ENCODE data around the gene TRIM24.
"Not testable (repeated sequence)": the region's sequence is repeated elsewhere in the genome, so short reads cannot be mapped to it uniquely, and the experiment has no call there.

TRIM24 gene

DNA sequence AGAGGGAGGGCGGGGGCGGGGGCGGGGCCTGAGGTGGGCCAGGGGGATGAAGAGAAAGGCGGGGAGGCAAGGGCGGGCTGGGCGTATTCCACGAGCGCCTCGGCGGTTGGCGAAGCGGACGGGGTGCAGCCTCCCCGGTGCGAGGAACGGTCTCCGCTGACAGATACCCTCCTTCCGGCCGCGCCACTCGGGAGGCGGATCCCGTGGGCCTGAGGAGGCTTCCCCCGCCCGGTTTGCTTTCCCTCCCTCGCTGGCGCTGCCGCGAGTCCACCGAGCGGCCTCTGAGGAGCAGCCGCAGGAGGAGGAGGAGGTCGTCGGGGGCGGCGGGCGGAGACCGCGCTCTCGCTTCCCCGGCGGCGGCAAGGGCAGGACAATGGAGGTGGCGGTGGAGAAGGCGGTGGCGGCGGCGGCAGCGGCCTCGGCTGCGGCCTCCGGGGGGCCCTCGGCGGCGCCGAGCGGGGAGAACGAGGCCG is at the start of gene TRIM24:
TRIM24 (plus strand) TSS at position 84 of the 473 bp plus-strand sequence; CDS start at position 374, 290 bp downstream.
- TF ChIP-seq, protein P1, sequence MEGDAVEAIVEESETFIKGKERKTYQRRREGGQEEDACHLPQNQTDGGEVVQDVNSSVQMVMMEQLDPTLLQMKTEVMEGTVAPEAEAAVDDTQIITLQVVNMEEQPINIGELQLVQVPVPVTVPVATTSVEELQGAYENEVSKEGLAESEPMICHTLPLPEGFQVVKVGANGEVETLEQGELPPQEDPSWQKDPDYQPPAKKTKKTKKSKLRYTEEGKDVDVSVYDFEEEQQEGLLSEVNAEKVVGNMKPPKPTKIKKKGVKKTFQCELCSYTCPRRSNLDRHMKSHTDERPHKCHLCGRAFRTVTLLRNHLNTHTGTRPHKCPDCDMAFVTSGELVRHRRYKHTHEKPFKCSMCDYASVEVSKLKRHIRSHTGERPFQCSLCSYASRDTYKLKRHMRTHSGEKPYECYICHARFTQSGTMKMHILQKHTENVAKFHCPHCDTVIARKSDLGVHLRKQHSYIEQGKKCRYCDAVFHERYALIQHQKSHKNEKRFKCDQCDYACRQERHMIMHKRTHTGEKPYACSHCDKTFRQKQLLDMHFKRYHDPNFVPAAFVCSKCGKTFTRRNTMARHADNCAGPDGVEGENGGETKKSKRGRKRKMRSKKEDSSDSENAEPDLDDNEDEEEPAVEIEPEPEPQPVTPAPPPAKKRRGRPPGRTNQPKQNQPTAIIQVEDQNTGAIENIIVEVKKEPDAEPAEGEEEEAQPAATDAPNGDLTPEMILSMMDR (IDR thresholded peaks at IDR 0.05; ENCODE audit: unreplicated experiment in 3 of 3), result no peak
- no peaks in the 10 kb centered on the region for H3K27me3 Mint-ChIP-seq (ENCODE audit: low read depth)
- peak within 1 kb of the TSS; percentile 94 to 98 (median 94) for H3K27ac Mint-ChIP-seq
- peak within 1 kb of the TSS; percentile 93 to 97 (median 95) for H3K4me3 Mint-ChIP-seq
- peaks cover 29% of the 10 kb centered on the region for H3K36me3 Mint-ChIP-seq (ENCODE audit: low read depth)
- H3K9me3 Mint-ChIP-seq, result peaks cover 8% of the 10 kb centered on the region
- peaks cover 28% of the 10 kb centered on the region for H3K4me1 Mint-ChIP-seq

DNA sequence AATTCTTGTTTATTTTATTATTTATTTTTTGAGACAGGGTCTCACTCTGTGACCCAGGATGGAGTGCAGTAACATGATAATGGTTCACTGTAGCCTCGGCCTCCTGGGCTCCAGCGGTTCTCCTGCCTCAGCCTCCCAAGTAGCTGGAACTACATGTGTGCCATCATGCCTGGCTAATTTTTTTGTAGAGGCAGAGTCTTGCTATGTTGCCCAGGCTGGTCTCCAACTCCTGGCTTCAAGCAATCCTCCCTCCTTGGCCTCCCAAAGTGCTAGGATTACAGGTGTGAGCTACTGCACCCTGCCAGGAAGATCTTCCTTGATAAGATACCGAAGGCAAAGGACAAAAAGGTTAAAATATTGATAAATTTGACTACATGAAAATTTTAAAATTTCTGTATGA is 48.0 kb upstream of the TRIM24 start:
- H3K27ac Mint-ChIP-seq, result not testable (repeated sequence)

DNA sequence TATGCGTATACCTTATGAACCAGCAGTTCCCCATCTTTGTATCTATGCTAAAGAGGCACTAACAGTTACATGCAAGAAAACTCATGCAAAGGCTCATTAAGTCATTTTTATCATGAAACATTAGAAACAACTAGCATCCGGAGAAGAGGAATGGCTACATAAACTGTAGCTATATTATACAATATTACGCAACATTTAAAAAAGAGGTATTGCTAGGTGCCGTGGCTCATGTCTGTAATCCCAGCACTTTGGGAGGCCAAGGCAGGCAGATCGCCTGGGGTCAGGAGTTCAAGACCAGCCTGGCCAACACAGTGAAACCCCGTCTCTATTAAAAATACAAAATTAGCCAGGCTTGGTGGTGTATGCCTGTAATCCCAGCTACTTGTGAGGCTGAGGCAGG is 47.1 kb upstream of the TRIM24 start:
- not testable (repeated sequence) for H3K27me3 Mint-ChIP-seq (ENCODE audit: low read depth); H3K4me1 Mint-ChIP-seq; H3K27ac Mint-ChIP-seq; H3K36me3 Mint-ChIP-seq (ENCODE audit: low read depth); H3K4me3 Mint-ChIP-seq; H3K9me3 Mint-ChIP-seq

More for the DNA sequence above, 48.0 kb upstream of the TRIM24 start:
- not testable (repeated sequence) for H3K36me3 Mint-ChIP-seq (ENCODE audit: low read depth); H3K9me3 Mint-ChIP-seq; H3K4me1 Mint-ChIP-seq; H3K27me3 Mint-ChIP-seq (ENCODE audit: low read depth); H3K4me3 Mint-ChIP-seq

DNA sequence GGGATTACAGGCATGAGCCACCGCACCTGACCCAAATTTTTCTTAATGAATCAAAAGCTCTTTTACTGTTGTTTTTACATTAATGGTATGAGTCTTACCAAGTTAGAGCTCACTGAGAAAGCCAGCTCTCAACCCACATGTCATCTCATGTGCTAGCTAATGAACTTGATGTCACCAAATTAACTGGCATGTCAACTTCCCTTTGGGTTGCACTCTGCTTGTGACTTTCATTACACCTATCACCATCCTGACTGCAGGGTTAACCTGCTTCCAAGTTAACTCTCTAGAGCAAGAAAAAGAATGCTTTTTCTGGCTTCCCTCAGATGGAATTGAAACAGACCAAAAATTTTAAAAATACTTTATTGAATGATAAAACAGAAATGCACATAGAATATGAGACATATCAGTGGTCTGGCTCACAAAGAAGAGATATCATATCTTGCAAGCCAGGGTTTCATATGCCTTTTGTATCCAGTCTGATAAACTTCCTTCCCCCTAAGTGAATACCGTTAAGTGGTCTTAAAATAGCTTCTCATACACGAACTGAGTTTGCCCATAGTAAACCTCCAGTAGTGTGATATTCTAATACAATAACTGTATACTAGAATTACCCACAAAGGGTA is 42.9 kb upstream of the TRIM24 start:
- H3K36me3 Mint-ChIP-seq (ENCODE audit: low read depth), result no peaks in the 10 kb centered on the region
- H3K4me1 Mint-ChIP-seq, result no peaks in the 10 kb centered on the region
- H3K4me3 Mint-ChIP-seq, result no peak overlapping the region
- no peak overlapping the region for H3K27ac Mint-ChIP-seq
- peaks cover 7% of the 10 kb centered on the region for H3K9me3 Mint-ChIP-seq
- TF ChIP-seq, protein P1 (IDR thresholded peaks at IDR 0.05; ENCODE audit: unreplicated experiment in 3 of 3), result no peak
- no peaks in the 10 kb centered on the region for H3K27me3 Mint-ChIP-seq (ENCODE audit: low read depth)

DNA sequence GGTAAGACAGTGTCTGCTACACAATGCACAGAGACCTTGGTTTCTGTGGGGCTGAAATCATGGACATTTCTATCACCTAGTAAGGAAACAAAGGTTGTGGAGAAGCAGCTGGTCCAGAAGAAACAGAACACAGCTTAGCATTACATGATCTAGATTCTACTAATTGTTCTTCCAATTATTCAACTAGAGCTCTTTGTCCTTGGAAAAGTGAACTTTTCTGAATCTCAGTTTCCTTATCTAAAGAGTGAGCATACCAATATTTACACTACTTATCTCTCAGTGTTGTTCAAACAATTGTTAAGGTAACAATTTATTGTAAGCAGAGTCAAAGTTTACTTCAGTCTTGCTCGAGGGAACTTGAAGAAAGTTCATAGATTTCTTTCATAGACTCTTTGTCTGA is 42.3 kb upstream of the TRIM24 start:
- Mint-ChIP-seq H3K27me3 (ENCODE audit: low read depth) (no peaks in the 10 kb centered on the region), H3K4me3 (no peak overlapping the region), H3K27ac (no peak overlapping the region), H3K4me1 (no peaks in the 10 kb centered on the region), H3K36me3 (ENCODE audit: low read depth) (no peaks in the 10 kb centered on the region), H3K9me3 (peaks cover 7% of the 10 kb centered on the region)
- TF ChIP-seq, protein P1 (IDR thresholded peaks at IDR 0.05; ENCODE audit: unreplicated experiment in 3 of 3), result no peak

DNA sequence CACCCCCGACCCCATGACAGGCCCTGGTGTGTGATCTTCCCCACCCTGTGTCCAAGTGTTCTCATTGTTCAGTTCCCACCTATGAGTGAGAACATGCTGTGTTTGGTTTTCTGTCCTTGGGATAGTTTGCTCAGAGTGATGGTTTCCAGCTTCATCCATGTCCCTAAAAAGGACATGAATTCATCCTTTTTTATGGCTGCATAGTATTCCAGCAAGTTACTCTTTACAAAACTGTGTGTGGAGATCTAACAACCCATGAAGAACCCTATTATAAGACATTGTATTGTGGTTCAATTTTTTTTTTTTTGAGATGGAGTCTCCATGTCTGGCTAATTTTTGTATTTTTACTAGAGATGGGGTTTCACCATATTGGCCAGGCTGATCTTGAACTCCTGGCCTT is 41.7 kb upstream of the TRIM24 start:
- H3K27ac Mint-ChIP-seq; H3K4me3 Mint-ChIP-seq; H3K27me3 Mint-ChIP-seq (ENCODE audit: low read depth); H3K4me1 Mint-ChIP-seq; H3K36me3 Mint-ChIP-seq (ENCODE audit: low read depth); H3K9me3 Mint-ChIP-seq: not testable (repeated sequence)

DNA sequence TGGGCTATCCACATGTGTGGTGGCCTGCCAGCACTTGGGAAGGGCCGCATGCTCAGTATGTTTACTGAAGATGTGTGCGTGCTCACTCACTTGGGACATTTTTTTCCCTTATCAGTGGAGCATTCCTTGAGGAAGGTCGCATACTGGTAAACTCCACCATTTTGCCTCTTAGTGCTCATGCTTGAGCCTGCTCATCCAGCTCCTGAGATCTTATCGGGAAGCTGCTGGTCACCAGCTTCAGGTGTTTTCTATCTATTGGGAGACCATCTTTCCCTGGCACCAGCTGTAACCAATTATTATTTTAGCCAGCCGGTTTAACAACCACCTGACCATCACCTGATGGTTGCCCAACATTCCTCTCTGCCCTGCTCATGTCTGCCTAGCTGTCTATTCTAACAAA is 35.0 kb upstream of the TRIM24 start:
- Mint-ChIP-seq H3K36me3 (ENCODE audit: low read depth) (peaks cover 8% of the 10 kb centered on the region), H3K9me3 (peaks cover 21% of the 10 kb centered on the region), H3K27me3 (ENCODE audit: low read depth) (peaks cover 4% of the 10 kb centered on the region), H3K27ac (no peak overlapping the region), H3K4me3 (no peak overlapping the region), H3K4me1 (no peaks in the 10 kb centered on the region)
- TF ChIP-seq, protein P1 (IDR thresholded peaks at IDR 0.05; ENCODE audit: unreplicated experiment in 3 of 3), result no peak

Measured in nephron (organoid).